PC-9 (cell line): ENCODE results near the gene RASSF4.

Experiments
- EZH2 ChIP-seq: fragments of 200-600 bp; sonication (generic); IDR thresholded peaks from 2 replicates; pipeline ENCODE4 v1.8.0; 2017; ENCODE audit warnings: antibody characterized with exemption, low read depth
- TF ChIP-seq, protein P1 (sequence below): fragments of 200-600 bp; sonication (generic); conservative IDR thresholded peaks from 2 replicates; pipeline ENCODE4 v1.6.1; 2017; ENCODE audit warnings: mixed run types, antibody characterized with exemption, mild to moderate bottlenecking, moderate library complexity

DNA sequence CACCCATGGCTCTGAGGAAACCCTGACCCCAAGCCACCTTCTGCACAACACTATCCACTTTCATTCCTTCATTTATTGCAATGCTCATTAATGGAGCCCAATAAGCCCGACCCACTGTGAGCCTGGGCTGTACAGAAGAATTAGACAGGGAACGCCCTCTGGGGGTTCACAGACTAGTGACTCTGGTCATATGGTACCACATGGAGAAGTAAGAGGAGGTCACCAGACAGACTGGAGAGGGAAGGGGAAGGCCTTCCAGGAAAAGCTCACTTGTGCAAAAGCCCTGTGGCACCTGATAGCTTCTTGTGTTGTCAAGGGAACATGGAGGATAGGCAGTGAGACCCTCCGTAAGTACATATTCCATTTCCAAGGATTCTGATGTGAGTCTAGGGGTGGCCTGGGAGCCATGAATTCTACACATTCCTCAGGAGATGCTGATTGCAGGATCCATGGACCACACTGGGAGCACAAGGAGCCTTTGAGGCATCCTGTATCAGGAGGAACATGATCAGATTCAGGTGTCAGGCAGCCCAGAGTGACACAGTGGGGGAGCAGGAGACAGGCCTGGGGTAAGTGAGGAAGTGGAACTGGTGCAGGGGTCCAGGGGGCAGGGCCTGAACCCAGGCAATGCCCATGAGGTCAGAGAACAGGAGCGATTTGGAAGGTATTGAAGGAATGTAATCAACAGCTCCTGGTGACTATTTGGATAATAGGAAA lies 28.5 kb upstream of the RASSF4 start:
- TF ChIP-seq, protein P1, sequence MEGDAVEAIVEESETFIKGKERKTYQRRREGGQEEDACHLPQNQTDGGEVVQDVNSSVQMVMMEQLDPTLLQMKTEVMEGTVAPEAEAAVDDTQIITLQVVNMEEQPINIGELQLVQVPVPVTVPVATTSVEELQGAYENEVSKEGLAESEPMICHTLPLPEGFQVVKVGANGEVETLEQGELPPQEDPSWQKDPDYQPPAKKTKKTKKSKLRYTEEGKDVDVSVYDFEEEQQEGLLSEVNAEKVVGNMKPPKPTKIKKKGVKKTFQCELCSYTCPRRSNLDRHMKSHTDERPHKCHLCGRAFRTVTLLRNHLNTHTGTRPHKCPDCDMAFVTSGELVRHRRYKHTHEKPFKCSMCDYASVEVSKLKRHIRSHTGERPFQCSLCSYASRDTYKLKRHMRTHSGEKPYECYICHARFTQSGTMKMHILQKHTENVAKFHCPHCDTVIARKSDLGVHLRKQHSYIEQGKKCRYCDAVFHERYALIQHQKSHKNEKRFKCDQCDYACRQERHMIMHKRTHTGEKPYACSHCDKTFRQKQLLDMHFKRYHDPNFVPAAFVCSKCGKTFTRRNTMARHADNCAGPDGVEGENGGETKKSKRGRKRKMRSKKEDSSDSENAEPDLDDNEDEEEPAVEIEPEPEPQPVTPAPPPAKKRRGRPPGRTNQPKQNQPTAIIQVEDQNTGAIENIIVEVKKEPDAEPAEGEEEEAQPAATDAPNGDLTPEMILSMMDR, result no peak
- no peak for TF ChIP-seq EZH2
